Heart right ventricle (tissue), 16 donors: ENCODE measurements around the gene IGSF9. TPM values are rescaled to one million over a fixed set of nuclear protein-coding genes. Genes with fewer than 3 reads are reported as not detected.

Experiments
- ATAC-seq, 8 donors: fragments of 200-7000 bp; cut with Tn5 transposase; one replicate each; pipeline ENCODE4 v1.9.1; 2020; ENCODE audit warnings: mild to moderate bottlenecking in 8 of 8, moderate library complexity in 8 of 8, moderate number of reproducible peaks in 1 of 8
- DNase-seq, 2 donors: peaks; one replicate each; pipeline ENCODE4 v3.0.0-alpha.2; 2020
- H3K27ac ChIP-seq, 10 donors: fragments of 200-600 bp; sonication (generic) in 2 of 10; one replicate each; pipeline versions ENCODE4 v1.5.0 to v1.8.0; 2020 to 2022; ENCODE audit warnings: mild to moderate bottlenecking in 3 of 10
- H3K27me3 ChIP-seq, 7 donors: fragments of 200-600 bp; one replicate each; pipeline ENCODE4 v1.8.0; 2021 to 2022; ENCODE audit warnings: mild to moderate bottlenecking in 2 of 7
- H3K36me3 ChIP-seq, 9 donors: fragments of 200-600 bp; sonication (generic) in 1 of 9; one replicate each; pipeline versions ENCODE4 v1.5.0 to v1.8.0; 2020 to 2022; ENCODE audit warnings: mild to moderate bottlenecking in 2 of 9
- H3K4me1 ChIP-seq, 9 donors: fragments of 200-600 bp; sonication (generic) in 1 of 9; one replicate each; pipeline versions ENCODE4 v1.5.0 to v1.8.0; 2020 to 2022; ENCODE audit warnings: mild to moderate bottlenecking in 4 of 9
- H3K4me3 ChIP-seq, 10 donors: fragments of 200-600 bp; sonication (generic) in 2 of 10; one replicate each; pipeline versions ENCODE4 v1.5.0 to v1.8.0; 2020 to 2022; ENCODE audit warnings: mild to moderate bottlenecking in 7 of 10, moderate library complexity in 2 of 10
- H3K9me3 ChIP-seq, 11 donors: fragments of 200-600 bp in 10 of 11; sonication (generic) in 2 of 11; one replicate each; pipeline versions ENCODE4 v1.5.0 to v1.8.0; 2013 to 2022; ENCODE audit warnings: mild to moderate bottlenecking in 2 of 11, control low read depth in 1 of 11, moderate library complexity in 1 of 11
- WGBS, 2 donors: extraction: QIAGEN DNeasy Blood & Tissue Kit; methylation state at CpG; one replicate each; pipeline ENCODE4 v1.1.7; 2013; ENCODE audit warnings: inconsistent platforms in 1 of 2; 5-methylcytosine and 5-hydroxymethylcytosine counted together
- intact Hi-C, 10 donors: fragments of 100-400 bp; cut with DNase I; formaldehyde crosslinking; loops; one replicate each; pipeline versions ENCODE4 v1.11.1 to v1.14.2; 2022
- polyA plus RNA-seq, 2 donors: library from polyadenylated mRNA; stranded (reverse); fragments of 200-250 nt; gene quantifications; one replicate each; pipeline ENCODE4 v1.2.3, GENCODE V29; 2013
- total RNA-seq, 10 donors: library from RNA; stranded (reverse); fragmentation: NEBNext Ultra II Directional in 3 of 10; extraction: Animal tissue kit (Norgen Biotek cat#: 25700) in 3 of 10; gene quantifications; one replicate each; pipeline versions ENCODE4 v1.2.1 to v1.2.4, GENCODE V29; 2021 to 2023
- TF ChIP-seq, protein P1 (sequence below), 9 donors: fragments of 200-600 bp; sonication (generic) in 2 of 9; IDR thresholded peaks; one replicate each; pipeline versions ENCODE4 v1.5.0 to v1.8.0; 2021 to 2022; ENCODE audit warnings: antibody characterized with exemption in 9 of 9, mild to moderate bottlenecking in 5 of 9, moderate library complexity in 1 of 9
- donor health status: Arrhythmogenic right ventricular cardiomyopathy.
- donor health status: ischemic (EF 13 %, LVEDD 7.1; RV severe dilation, severe dysfunction).
- donor health status: healthy with polysubstance abuse.
- donor health status: DM: no; HTN: yes; CAD: no.
- donor health status: DM: no; HTN: no; CAD: no.
- donor health status: ischemic (EF 25% LVEDD 6.9; RV normal size, moderate dysfunction).
- donor health status: ischemic (EF 25% LVEDD 5.7; RV mildly dilated, moderate dysfunction).
- donor health status: healthy.
- donor health status: DM: yes; HTN: yes; CAD: no.
- donor health status: Ischemic cardiomyopathy.
- donor health status: ischemic (EF 35%, LVEDD 5.7; RV mildly dilated, moderate dysfunction).
- donor health status: nonischemic (EF 11% LVEDD 7.7; RV severe dilation, severe dysfunction).
- donor health status: DM: yes; HTN: yes; CAD: no.
- donor health status: PGD.
- donor health status: ischemic (EF 29% LVEDD 5.4; RV normal size, mild dysfunction).
- donor health status: nonischemic (EF 23%, LVEDD 6.1; RV moderate dilation, normal function).

Gene IGSF9
- total and polyA plus RNA-seq, 12 donors = 0.03 to 0.15 (median 0.08) TPM; not detected in 7

DNA sequence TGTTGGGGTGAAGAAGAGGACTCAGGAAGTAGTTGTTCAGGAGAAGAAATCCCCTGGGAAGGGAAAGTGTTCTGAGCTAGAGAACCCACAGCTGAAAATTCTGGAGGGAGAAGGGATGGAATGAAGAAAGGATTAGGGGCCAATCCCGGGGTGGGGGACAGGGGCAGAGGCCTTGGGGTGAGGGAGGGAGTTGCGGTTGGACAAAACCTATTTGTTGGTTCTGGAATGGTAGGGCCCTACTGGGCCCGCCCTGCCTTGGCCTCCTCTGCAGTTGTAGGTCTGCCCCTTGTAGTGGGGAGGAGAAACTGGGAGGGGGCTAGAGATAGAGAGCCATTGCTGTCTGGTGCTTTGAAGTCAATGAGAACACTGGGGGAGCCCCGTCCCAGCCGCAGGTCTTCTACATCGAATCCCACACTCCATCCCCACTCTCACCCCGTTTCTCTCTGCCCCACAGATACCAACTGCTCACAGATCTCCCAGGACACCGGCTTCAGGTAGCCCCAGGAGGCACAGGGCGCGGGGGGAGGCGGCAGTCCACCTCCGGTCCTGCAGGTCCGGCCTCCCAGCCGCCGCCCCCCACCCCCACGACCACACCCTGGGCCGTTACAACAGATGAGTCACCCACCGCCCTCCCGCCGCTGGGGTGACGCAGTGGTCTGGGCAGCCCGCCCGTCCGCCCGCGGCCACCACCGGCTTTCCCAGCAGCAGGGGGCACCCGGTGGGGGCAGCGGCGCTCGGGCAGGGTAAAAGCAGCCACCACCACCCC lies 21.2 kb downstream of the IGSF9 start:
- H3K4me3 ChIP-seq = peak overlapping the region; percentile 67 to 97 (median 83)
- TF ChIP-seq, protein P1, sequence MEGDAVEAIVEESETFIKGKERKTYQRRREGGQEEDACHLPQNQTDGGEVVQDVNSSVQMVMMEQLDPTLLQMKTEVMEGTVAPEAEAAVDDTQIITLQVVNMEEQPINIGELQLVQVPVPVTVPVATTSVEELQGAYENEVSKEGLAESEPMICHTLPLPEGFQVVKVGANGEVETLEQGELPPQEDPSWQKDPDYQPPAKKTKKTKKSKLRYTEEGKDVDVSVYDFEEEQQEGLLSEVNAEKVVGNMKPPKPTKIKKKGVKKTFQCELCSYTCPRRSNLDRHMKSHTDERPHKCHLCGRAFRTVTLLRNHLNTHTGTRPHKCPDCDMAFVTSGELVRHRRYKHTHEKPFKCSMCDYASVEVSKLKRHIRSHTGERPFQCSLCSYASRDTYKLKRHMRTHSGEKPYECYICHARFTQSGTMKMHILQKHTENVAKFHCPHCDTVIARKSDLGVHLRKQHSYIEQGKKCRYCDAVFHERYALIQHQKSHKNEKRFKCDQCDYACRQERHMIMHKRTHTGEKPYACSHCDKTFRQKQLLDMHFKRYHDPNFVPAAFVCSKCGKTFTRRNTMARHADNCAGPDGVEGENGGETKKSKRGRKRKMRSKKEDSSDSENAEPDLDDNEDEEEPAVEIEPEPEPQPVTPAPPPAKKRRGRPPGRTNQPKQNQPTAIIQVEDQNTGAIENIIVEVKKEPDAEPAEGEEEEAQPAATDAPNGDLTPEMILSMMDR (IDR thresholded peaks at IDR 0.05) = peak in 3 of 9 donors; percentile 29 to 47 (median 30)
- H3K9me3 ChIP-seq = no peaks in the 10 kb centered on the region
- 5 to 11% methylated on average over 29 to 31 of the region's 31 CpGs for WGBS, 2 donors
- peaks cover 0 to 25% (median 13%) of the 10 kb centered on the region in 9 donors for H3K36me3 ChIP-seq
- ATAC-seq = peak; percentile 72 to 87 (median 75)
- intact Hi-C loops = loop anchor here in 4 of 10 donors (2.0 to 10.0 kb wide), 4 partner anchors 33 to 72 kb away; no protein-coding TSS in a partner anchor
- H3K27ac ChIP-seq = peak overlapping the region; percentile 94 to 100 (median 98)
- peaks cover 15 to 58% (median 48%) of the 10 kb centered on the region in 9 donors for H3K4me1 ChIP-seq
- no peaks in the 10 kb centered on the region for H3K27me3 ChIP-seq
- peak; percentile 90 to 92 for DNase-seq

DNA sequence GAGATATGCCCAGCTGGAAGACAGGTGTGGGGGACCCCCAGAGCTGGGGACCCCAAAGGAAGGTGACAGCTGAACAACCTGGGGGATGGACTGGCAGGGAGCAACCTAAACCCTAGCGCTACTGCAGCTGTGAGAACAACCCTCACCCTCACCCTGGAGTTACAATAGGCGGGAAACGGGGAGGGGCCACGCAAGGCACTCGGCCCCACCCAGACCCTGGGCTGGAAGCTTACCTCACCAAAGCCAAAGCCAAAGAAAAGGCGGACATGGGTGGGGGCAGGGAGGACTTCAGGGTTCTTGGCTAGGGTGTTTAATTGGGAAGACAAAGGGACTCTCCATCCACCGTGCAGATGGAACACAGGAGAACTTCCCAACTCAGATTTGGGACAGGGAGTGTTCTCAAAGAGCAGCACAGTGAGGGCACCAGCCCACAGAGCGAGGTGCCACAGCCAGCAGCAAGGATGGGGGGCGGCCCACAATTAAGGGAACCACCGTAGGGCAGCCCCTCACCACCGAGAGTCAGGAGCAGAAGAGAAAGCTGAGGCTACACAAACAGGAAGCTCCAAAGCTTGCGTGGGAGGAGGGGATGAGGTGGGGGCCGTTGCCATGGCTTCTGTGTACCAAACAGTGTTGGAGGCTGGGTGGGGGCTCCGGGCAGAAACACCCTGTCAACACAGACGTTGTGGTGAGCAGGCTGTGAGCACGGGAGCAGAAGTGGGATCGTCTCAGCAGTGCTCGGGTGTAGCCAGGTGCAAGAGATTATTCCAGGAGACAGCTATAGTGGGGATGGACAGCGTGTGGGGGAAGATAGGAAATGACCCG lies 22.0 kb downstream of the IGSF9 start:
- DNase-seq = peak; percentile 84 to 95
- Histone ChIP-seq H3K4me1 (peaks cover 18 to 66% (median 56%) of the 10 kb centered on the region in 9 donors), H3K4me3 (peak overlapping the region; percentile 67 to 97 (median 83)), H3K36me3 (peaks cover 0 to 33% (median 21%) of the 10 kb centered on the region in 9 donors), H3K27me3 (no peaks in the 10 kb centered on the region), H3K9me3 (no peaks in the 10 kb centered on the region), H3K27ac (peak overlapping the region; percentile 94 to 100 (median 98))
- TF ChIP-seq, protein P1 (IDR thresholded peaks at IDR 0.05) = no peak
- intact Hi-C loops = loop anchor here in 4 of 10 donors (2.0 to 10.0 kb wide), 4 partner anchors 33 to 71 kb away; no protein-coding TSS in a partner anchor
- WGBS, 2 donors = 25 to 28% methylated on average over 20 of the region's 20 CpGs
- ATAC-seq = peak; percentile 48 to 81 (median 66)

DNA sequence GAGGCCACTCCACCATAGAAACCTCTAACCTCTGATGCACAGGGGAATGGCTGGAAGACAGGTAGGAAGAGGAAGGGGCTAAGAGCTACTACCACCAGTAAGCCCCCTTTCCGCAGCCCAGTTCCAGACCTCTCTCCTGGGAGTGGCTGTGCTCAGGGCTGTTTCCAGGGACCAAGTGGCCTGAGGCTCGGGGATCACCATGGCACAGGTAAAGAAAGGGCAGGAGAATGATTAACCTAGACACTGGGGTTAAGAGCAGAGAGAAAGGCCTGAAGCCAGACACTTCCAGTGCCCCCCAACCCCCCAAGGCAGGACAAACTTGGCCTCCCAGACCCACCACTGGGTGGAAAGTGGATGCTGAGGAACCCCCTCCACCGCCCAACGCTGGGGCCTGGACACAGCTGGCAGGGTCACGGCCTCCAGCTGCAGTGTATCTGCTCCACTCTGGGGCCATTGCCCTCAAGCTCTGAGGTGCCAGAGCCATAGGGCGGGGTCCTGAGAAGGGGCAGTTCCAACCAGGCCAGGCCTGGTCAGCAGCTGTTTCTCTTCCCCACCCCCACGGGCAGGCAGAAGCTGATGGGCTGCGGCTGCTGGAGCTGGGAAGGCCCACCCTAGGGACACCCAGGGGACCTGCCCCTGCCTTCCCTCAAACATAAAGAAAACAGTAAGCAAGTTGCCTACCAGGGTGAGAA lies 22.8 kb downstream of the IGSF9 start:
- H3K9me3 ChIP-seq = no peaks in the 10 kb centered on the region
- no peaks in the 10 kb centered on the region for H3K27me3 ChIP-seq
- H3K4me3 ChIP-seq = peak overlapping the region; percentile 67 to 97 (median 83)
- peaks cover 0 to 41% (median 29%) of the 10 kb centered on the region in 9 donors for H3K36me3 ChIP-seq
- intact Hi-C loops = loop anchor here in 3 of 10 donors (5.0 to 10.0 kb wide), 3 partner anchors 65 to 70 kb away; no protein-coding TSS in a partner anchor
- DNase-seq (peak; percentile 78 to 79), ATAC-seq (peak; percentile 5 to 28 (median 16))
- H3K4me1 ChIP-seq = peaks cover 18 to 73% (median 64%) of the 10 kb centered on the region in 9 donors
- 30 to 39% methylated on average over 8 of the region's 8 CpGs for WGBS, 2 donors
- peak overlapping the region; percentile 94 to 100 (median 98) for H3K27ac ChIP-seq
- TF ChIP-seq, protein P1 (IDR thresholded peaks at IDR 0.05) = no peak
